HG02870 (cell line): ENCODE data around the gene ADIPOR2.
A peak's percentile ranks its signal among the peaks of the same experiment; 100 is the strongest.
"Not testable (repeated sequence)": the region's sequence is repeated elsewhere in the genome, so short reads cannot be mapped to it uniquely, and the experiment has no call there.

ENCODE experiments used
- ATAC-seq: cut with Tn5 transposase; IDR thresholded peaks from one replicate; pipeline ENCODE4 v1.9.1; 2021; ENCODE audit warnings: mild to moderate bottlenecking, moderate library complexity; ENCODE audit not compliant: unreplicated experiment

Gene ADIPOR2

DNA sequence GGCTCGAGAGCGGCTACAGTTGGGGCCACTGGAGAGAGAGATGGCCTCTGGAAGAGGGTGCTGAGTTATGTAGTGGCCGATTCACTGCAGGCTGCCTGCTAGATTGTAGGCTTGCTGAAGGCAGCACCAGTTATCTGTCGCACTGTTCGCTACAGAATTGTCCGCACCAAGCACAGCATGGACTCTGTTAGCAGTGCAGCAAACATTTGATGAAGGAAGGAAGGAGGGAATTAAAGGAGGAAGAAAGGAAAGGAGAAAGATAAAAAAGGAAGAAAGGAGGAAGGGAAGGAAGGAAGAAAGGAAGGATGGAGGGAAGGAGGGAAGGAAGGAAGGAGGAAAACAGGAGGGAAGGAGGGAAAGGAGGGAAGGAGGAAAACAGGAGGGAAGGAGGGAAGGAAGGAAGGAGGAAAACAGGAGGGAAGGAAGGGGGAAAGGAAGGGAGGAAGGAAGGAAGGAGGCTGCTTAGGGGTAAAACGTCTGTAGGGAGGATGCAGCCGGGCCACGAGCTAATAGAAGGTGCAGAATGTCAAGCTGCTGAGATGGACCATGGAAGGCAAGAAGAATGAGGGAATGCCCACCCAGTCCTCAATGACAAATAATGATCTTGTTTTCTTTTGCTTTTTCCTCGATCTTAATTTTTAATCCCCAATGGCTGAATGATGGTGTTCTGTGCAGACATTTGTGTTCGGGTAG is 27.3 kb upstream of the ADIPOR2 start:
- ATAC-seq, result no peak

DNA sequence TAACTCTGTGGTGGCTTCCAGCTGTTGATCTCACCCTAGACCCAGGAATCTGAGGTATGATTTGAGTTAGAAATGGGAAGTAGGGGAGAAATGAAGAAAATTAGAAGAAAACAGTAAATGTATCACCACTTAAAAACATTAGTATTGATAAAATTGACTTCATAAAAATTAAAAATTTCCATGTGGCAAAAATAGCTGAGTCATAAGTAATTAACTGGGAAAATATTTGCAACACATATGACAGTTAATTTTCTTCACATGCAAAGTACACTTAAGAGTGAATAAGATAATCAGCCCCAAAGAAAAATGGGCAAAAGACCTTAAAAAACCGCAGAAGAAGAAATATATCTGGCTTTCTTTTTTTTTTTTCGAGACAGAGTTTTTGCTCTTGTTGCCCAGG is 25.5 kb upstream of the ADIPOR2 start:
- ATAC-seq, result no peak

DNA sequence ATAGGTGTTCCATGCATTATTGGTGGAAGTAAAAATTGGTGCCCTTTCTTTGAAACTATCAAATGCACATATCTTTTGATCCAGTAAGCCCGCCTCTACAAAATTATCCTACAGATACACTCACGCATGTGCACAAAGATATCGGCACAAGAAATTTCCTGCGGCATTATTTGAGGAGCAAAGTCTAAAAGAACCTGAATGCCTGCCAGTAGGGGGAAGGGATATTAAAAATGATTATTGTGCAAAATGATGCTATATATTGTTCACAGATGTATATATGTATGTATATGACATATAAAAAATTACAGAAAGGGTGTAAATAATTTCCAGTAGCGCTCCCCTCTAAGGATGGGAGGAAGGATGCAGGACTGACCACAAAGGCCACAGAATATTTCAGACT is 24.7 kb upstream of the ADIPOR2 start:
- ATAC-seq, result no peak

DNA sequence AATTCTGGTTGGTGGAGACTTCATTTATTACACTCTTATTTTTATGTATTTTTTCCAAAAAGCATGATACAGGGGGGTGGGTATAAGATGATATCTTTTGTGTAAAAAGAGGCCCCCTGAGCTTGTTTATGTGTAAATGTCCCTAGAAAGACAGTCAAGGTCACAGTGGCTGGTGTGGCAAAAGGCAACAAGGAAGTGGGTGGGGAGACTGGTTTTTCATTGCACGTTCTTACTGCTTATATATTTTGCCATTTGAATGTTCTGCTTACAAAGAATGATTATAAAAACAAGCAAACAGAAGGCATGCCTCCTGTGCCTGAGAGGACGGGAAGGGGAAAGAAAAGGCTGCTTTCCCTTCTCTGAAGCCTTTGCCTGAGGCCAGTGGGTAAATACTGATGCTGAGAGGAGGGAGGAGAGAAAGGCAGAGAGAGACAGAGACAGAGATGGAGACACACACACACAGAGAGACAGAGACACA is 24.1 kb upstream of the ADIPOR2 start:
- ATAC-seq, result no peak

DNA sequence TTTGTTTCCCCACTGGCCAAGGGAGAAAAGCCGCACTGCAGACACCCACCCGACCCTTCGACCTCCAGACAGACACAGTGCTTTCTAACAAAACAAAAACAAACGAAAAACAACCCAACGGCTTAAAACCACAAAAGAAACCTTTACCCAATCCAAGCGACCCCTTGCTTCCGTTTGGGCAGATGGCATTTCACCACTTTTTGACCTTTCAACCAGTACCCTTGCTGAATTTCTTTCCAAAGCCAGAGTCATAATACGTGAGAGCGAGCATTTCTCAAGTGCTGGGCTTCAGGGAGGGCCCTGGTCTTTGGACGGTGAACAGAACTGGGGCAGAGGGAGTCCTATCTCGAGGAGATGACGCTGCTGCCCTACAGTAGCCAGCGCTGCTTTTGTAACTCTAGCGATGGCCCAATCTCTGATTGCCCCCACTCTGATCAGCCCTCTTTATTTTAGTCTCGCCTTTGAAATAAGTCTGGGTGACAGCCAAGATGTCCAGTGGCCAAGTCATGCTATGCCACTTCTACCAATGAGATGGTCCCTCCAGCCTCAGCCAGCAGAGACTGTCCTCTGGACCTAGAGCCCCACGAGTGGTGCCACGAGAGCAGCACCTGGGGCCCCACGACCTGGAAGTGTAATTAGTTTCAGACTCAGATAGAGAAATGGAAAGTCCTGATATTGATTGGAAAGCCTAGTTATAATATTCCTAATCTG is 21.9 kb upstream of the ADIPOR2 start:
- ATAC-seq, result no peak

DNA sequence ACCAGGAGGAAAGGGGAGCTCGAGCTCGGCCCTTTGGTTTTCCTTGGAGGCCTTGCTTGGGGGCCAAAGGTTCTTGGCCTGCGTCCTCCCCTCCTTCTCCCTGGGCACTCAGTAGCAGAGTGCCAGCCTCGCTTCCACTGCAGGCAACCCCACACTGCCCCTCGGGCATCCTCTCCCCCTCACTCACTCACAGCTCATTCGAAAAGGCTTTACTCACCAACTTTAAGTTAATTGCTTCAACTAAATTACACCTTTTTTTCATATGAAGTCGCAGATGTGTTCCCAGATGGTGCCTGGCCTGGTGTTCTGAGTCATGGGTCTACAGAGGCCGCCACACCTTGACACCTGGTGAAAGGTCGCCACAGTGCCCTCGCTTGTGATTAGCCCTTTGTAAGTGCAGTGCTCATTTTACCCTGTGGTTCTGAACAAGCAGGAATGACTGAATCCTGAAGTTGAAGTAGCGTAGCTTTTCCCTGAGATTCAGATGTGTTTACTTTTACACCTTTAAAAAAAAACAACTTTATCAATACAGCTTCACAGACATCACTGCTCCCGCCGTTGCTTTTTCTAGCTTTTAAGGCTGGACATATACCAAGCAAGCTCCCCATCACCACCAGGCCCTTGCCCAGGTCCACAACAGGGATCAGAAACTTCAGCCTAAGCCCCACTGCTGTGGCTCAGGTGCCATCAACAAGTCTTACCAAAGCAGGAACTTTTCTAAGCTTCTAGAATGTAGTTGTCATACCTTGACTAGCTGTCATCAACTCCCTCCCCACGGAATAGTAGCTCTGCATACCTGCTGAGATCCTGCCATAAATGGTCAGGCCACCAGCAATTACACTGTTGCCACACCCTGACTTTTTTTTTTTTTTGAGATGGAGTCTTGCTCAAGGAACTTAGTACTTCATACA is 20.3 kb upstream of the ADIPOR2 start:
- no peak for ATAC-seq

DNA sequence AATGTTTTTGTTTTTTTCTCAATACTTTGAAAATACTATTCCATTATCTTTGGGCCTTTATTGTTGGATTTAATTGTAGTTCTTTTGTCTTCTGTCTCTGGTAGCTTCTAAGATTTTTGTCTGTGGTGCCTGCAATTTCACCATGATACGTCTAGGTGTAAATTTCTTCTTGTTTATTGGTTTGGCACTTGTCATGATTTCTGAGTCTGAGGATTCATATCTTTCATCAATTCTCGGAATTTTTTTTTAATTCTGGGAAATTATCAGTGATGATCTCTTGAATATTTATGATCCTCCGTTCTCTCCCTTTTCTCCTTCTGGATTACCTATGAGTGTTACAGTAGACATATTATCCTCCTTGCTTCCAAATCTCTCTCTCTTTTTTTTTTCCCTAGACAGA is 14.8 kb upstream of the ADIPOR2 start:
- no peak for ATAC-seq

DNA sequence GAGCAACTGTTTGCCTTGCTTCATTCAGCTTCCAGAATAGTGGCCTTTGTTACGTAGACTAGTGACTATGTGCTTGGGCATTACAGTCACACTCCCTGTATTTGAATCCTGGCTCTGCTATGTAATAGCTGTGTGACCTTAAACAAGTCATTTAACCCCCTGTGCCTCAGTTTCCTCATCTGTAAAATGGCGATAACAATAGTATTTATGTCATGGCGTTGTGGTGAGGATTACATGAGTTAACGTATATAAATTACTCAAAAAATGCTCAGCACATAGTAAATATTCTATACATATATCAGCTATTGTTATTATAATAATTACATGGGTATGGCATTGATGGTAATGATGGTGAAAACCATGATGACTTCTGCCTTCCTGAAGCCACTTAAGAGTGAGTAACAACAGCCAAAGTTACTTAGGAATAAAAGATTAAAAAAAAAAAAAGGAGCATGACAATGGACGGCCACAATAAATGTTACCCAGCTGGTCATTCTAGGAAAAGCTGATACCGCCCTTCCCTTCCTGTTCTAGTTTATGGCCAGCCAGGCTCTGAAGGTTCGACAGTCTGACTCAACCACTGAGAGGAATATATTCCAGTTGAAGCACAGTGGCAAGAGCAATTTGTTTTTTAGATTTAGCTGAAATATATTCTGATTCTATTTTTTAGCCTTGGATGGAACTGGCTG is 9.9 kb upstream of the ADIPOR2 start:
- ATAC-seq, result no peak

DNA sequence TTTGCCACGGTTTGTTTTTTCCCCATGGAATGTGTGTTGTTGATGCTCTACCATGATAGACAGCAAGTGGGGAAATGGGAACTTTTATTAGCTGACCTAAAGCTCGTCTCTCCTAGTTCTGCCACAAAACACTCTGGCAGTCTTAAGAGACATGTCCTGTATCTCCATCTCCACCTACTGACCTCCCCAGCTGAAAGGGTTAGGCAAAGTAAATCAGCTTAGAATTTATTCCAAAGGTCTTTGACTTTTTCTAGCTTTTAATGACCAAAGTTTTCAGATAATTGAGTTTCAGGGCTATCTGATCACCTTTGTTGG is 9.4 kb upstream of the ADIPOR2 start:
- ATAC-seq, result no peak

DNA sequence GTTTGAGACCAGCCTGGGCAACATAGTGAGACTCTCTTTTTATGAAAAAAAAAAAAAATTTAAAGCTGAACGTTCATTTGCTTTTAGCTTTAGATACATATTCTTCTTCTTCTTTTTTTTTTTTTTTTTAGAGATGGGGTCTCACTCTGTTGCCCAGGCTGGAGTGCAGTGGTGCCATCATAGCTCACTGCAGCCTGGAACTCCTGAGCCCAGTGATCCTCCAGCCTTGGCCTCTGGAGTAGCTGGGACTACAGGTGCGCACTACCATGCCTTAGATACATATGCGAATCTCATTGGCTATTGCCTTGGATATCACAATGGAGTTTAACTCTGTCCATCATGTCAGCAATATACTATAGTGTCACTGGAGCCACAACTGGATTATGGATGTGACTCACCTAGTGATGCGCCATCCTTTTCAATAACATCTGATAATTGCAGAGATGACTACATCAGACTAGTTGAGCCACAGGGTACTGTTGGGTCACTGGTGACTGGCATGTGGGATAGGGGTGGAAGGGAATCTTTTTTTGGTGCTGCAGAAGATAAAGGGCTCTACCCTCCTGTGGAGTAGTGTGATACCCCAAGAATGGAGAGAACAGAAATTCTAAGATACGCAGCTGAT is 2.7 kb upstream of the ADIPOR2 start:
- ATAC-seq, result no peak

DNA sequence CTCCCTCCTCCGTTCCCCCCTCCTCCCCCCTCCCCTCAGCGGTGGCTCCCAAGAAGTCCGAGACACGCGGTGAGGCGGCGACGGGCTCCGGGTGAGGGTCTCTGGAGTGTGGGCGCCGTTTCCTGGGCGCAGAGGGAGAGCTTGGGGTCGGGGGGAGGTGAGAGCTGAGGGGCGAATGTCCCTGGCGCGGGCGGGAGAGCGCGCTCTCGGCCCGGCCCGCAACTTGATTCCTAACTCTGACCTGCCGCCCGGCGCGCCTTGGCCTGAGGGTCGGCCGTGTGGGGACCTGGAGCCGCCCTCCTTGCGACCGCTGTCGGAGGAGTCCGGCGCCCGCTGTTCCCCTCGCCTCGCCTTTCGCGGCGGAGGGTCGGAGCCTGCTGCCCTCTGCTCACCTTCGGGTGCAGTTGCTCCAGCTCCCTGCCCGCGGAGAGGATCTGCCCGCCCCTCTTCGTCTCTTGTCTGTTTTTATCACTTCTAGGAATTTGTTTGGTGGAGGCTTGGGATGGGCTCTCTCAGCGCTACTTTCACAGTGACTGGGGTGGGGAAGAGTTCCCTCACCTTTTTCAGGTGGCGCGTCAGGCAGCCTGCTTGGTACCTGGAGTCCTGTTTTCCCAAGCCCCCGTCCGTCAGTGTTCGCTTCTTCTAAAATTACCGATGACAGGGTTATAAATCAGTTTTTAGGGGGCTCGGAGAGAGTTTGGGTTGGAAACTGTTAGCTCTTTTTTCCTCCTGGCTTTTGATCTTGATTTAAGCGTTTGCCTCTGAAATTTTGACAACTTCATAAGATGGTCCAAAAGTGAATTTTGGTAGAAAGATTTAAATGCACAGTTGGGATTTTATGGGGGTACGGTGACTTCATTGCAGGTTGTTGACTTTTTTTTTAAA is 495 bp downstream of the ADIPOR2 start:
- ATAC-seq, result peak; percentile 34

DNA sequence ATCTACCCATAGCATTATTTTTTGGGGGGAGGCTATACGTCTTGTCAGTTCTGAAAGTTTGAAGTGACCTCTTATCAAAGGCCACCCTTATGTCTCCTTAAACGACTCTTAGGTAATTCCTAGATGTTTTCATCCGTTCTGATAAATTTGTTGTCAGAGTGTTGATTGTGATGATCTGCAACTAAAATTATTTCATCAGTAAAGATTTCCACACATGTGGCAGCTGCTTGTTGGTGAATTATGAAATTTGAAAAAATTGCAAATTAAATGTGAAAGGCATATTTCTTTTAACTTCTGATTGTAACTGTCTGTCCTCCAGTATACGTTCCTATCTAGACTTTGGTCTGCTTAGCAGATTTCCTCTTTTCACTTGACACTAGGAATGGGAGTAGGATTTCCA is 1.4 kb downstream of the ADIPOR2 start:
- ATAC-seq, result no peak

DNA sequence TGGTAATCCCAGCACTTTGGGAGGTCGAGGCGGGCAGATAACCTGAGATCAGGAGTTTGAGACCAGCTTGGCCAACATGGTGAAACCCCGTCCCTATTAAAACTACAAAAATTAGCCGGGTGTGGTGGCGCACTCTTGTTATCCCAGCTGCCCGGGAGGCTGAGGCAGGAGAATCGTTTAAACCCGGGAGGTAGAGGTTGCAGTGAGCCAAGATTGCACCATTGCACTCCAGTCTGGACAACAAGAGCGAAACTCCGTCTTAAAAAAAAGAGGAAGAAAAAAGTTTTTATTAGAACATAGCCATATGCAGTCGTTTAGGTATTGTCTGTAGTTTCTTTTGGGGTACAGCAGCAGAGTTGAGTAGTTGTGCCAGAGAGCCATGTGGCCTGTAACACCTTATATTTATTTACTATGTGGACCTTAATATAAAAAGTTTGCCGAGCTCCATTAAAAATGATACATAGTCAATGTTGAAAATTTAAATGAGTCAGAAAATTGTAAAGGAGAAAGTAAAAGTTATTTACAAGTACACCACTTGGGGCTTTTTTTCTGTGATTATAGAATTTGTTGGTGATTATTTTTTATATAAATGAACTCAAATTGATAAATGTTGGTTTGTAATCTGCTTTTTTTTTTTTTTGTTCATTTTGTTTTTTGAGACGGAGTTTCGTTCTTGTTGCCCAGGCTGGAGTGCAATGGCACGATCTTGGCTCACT is 2.2 kb downstream of the ADIPOR2 start:
- ATAC-seq, result no peak

DNA sequence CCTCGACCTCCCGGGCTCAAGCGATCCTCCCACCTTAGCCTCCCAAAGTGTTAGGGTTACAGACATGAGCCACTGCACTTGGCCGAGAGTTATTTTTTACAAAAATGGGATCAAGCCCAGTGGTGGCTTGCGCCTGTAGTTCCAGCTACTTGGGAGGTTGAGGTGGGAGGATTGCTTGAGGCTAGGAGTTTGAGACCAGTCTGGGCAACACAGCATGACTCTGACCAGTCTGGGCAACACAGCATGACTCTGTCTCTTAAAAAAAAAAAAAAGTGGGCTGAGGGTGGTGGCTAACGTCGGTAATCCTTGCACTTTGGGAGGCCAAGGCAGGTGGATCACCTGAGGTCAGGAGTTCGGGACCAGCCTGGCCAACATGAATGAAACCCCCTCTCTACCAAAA is 4.2 kb downstream of the ADIPOR2 start:
- not testable (repeated sequence) for ATAC-seq

DNA sequence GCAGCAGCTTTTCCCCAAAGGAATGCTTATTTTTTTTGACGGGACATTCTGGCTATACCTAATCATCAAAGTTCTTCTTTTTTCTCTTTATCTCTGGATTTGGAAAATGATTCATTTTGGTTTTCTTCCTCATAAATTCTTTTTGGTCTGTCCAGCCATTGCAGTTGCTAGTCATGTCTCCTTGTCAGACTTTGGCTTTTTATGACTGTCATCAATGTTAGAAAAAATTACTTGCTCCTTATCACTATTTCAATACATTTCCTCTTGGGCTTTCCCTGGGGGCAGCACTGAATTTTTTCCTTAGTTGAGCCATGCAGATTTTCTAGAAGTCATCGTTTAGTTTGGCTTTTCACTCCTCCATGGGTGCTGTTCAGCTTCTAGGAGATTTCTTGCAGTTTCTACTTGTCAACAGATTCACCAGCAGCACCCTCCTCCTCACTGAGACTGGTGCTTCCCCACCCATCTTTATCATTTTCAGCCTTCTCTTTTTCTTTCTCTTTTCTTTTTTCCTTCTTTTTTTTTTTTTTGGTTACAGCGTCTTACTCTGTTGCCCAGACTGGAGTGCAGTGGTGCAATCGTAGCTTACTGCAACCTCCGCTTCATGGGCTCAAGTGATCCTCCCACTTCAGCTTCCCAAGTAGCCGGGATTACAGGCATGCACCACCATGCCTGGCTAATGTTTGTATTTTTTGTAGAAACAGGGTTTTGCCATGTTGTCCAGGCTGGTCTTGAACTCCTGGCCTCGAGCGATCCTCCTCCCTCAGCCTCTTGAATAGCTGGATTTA is 5.2 kb downstream of the ADIPOR2 start:
- no peak for ATAC-seq

DNA sequence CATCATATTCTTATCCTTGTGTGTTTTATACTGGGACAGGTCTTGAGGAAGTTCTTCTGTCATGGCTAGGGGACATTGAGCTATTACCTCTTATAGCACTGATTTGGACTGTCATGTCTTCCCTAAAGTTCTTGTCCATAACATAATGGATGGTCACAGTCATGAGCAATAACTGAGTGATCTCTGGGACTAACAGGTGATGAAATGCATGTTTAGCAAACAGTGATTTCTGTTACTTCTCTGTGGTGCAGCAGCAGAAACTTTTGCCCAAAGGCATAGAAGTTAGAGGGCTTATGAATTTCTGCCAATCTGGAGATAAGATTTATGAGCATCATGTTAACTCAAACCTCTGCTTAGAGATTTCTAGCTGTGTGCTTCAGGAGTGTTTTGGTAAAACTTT is 5.9 kb downstream of the ADIPOR2 start:
- ATAC-seq, result no peak

DNA sequence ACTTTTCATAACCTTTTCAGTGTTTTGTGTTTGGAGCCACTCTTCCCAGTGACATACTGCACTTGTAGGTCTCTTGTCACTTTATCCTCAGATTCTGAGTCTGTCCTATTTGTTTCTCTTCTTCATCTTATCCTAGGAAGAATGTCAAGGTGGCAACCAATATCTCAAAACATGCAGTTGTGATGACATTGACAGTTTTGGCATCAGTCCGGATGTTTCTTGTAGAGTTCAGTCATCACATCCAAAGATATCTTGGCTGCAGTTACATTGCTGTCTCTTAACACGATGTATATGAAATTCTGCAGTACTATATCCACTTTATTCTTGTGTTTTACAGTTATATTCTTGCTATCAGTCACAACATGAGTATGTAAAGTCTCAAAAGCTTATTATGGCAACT is 6.4 kb downstream of the ADIPOR2 start:
- ATAC-seq, result no peak

DNA sequence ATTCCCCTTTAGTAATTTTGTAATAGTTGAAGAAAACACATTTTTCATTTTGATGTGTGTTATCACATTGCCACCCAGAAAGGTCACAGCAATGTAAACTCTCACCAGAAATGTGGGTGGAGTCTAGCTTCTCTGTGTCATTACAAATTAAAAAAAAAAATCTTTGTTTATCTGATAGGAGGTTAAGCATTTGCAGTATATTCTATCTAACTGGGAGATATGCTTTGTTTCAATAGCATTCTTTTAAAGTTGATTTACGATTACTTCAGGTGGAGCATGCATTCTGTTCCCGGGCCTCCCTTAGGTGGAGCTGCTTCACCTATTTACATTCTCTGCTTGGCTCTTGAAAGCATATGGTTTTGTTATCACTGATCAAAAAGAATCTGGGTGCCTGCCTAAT is 7.8 kb downstream of the ADIPOR2 start:
- ATAC-seq, result no peak
